ENCODE results near the gene LMF1.

Gene LMF1

GRCh38 chr16:850668-851067 lies 120.1 kb downstream of the LMF1 start:
- Histone ChIP-seq H3K4me3 (ENCODE audit: insufficient read depth, low read length, poor library complexity, severe bottlenecking) (no peak overlapping the region), H3K9me3 (ENCODE audit: insufficient read depth, low read length) (no peaks in the 10 kb centered on the region)

GRCh38 chr16:848510-849253 lies 122.1 kb downstream of the LMF1 start:
- Histone ChIP-seq H2AFZ (ENCODE audit: low read depth, low read length, severe bottlenecking) (no peak overlapping the region), H3K4me3 (ENCODE audit: insufficient read depth, low read length, poor library complexity, severe bottlenecking) (no peak overlapping the region), H4K20me1 (ENCODE audit: low read depth, low read length) (no peaks in the 10 kb centered on the region), H3K9ac (ENCODE audit: low read length) (no peak overlapping the region), H3K4me2 (ENCODE audit: low read depth, low read length, poor library complexity, severe bottlenecking) (no peak overlapping the region), H3K36me3 (ENCODE audit: low read length) (no peaks in the 10 kb centered on the region), H3K27me3 (ENCODE audit: low read length) (no peaks in the 10 kb centered on the region), H3K27ac (ENCODE audit: low read depth, low read length) (no peak overlapping the region), H3F3A (ENCODE audit: insufficient read depth) (no peaks in the 10 kb centered on the region), H3K79me2 (ENCODE audit: insufficient read depth, low read length) (no peaks in the 10 kb centered on the region), H3K9me2 (replicated peaks; ENCODE audit: insufficient read depth, low read length) (no peaks in the 10 kb centered on the region), H3K9me3 (ENCODE audit: insufficient read depth, low read length) (no peaks in the 10 kb centered on the region)
- TF ChIP-seq CTCF (IDR thresholded peaks at IDR 0.05; ENCODE audit: insufficient read depth, low read length, poor library complexity, severe bottlenecking) (no peak), EZH2phosphoT487 (conservative IDR thresholded peaks at IDR 0.05; ENCODE audit: low read length) (no peak)

More at GRCh38 chr16:850668-851067, 120.1 kb downstream of the LMF1 start:
- Histone ChIP-seq H3K4me2 (ENCODE audit: low read depth, low read length, poor library complexity, severe bottlenecking) (no peak overlapping the region), H3K79me2 (ENCODE audit: insufficient read depth, low read length) (no peaks in the 10 kb centered on the region), H4K20me1 (ENCODE audit: low read depth, low read length) (no peaks in the 10 kb centered on the region), H3F3A (ENCODE audit: insufficient read depth) (no peaks in the 10 kb centered on the region), H3K27me3 (ENCODE audit: low read length) (no peaks in the 10 kb centered on the region), H3K9me2 (replicated peaks; ENCODE audit: insufficient read depth, low read length) (no peaks in the 10 kb centered on the region), H3K27ac (ENCODE audit: low read depth, low read length) (no peak overlapping the region), H2AFZ (ENCODE audit: low read depth, low read length, severe bottlenecking) (no peak overlapping the region), H3K36me3 (ENCODE audit: low read length) (no peaks in the 10 kb centered on the region), H3K9ac (ENCODE audit: low read length) (no peak overlapping the region)
- no peak for TF ChIP-seq CTCF (IDR thresholded peaks at IDR 0.05; ENCODE audit: insufficient read depth, low read length, poor library complexity, severe bottlenecking)
- TF ChIP-seq EZH2phosphoT487 (conservative IDR thresholded peaks at IDR 0.05; ENCODE audit: low read length) = no peak

- no peaks in the 10 kb centered on the region for H3K9me3 ChIP-seq (ENCODE audit: insufficient read depth, low read length)
- no peaks in the 10 kb centered on the region for H3K27me3 ChIP-seq (ENCODE audit: low read length)
- TF ChIP-seq EZH2phosphoT487 (conservative IDR thresholded peaks at IDR 0.05; ENCODE audit: low read length) (no peak), CTCF (IDR thresholded peaks at IDR 0.05; ENCODE audit: insufficient read depth, low read length, poor library complexity, severe bottlenecking) (no peak)
- no peak overlapping the region for H2AFZ ChIP-seq (ENCODE audit: low read depth, low read length, severe bottlenecking)
- no peaks in the 10 kb centered on the region for H3K79me2 ChIP-seq (ENCODE audit: insufficient read depth, low read length)
- H4K20me1 ChIP-seq (ENCODE audit: low read depth, low read length) = no peaks in the 10 kb centered on the region
- H3K9me2 ChIP-seq (replicated peaks; ENCODE audit: insufficient read depth, low read length) = no peaks in the 10 kb centered on the region
- H3K9ac ChIP-seq (ENCODE audit: low read length) = no peak overlapping the region
- no peak overlapping the region for H3K4me2 ChIP-seq (ENCODE audit: low read depth, low read length, poor library complexity, severe bottlenecking)
- H3K27ac ChIP-seq (ENCODE audit: low read depth, low read length) = no peak overlapping the region
- no peaks in the 10 kb centered on the region for H3K36me3 ChIP-seq (ENCODE audit: low read length)
- no peak overlapping the region for H3K4me3 ChIP-seq (ENCODE audit: insufficient read depth, low read length, poor library complexity, severe bottlenecking)
- no peaks in the 10 kb centered on the region for H3F3A ChIP-seq (ENCODE audit: insufficient read depth)
Observed at GRCh38 chr16:847681-848445, 122.9 kb downstream of the LMF1 start.

Data from SU-DHL-6 (cell line).